Retinal pigment epithelial cell (primary cell): ENCODE data around the gene TBCD.

ENCODE experiments used
- DNase-seq: peaks from one replicate; pipeline ENCODE4 v3.0.0-alpha.2; 2010; ENCODE audit warnings: low read depth
- H3K4me3 ChIP-seq: 2 replicates; pipeline ENCODE4 v1.5.1; 2011; ENCODE audit warnings: mild to moderate bottlenecking, low read length, control low read depth, moderate library complexity
- TF ChIP-seq, protein P1 (sequence below): conservative IDR thresholded peaks from 2 replicates; pipeline ENCODE4 v1.5.1; 2011; ENCODE audit warnings: low read depth, low read length, control low read depth, inconsistent platforms

TBCD gene

DNA sequence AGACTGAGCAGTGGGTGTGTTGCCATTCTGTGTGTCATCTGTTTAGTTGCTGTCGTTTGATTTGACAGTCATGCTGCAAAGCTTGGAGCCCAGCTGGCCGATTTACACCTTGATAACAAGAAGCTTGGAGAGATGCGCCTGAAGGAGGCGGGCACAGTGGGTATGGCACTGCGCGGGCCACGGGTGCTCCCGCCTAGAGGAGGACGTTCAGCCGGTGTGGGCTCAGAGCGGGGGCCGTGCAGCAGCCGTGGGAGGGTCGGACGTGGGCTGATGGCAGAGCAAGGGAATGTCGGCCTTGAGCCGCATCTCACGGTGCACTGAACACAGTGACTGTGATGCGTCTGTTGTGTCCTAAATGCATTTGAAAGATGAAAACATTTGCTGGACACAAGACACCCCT is 31.7 kb upstream of the TBCD start:
- no peak for DNase-seq
- no peak overlapping the region for H3K4me3 ChIP-seq
- TF ChIP-seq, protein P1, sequence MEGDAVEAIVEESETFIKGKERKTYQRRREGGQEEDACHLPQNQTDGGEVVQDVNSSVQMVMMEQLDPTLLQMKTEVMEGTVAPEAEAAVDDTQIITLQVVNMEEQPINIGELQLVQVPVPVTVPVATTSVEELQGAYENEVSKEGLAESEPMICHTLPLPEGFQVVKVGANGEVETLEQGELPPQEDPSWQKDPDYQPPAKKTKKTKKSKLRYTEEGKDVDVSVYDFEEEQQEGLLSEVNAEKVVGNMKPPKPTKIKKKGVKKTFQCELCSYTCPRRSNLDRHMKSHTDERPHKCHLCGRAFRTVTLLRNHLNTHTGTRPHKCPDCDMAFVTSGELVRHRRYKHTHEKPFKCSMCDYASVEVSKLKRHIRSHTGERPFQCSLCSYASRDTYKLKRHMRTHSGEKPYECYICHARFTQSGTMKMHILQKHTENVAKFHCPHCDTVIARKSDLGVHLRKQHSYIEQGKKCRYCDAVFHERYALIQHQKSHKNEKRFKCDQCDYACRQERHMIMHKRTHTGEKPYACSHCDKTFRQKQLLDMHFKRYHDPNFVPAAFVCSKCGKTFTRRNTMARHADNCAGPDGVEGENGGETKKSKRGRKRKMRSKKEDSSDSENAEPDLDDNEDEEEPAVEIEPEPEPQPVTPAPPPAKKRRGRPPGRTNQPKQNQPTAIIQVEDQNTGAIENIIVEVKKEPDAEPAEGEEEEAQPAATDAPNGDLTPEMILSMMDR: no peak

DNA sequence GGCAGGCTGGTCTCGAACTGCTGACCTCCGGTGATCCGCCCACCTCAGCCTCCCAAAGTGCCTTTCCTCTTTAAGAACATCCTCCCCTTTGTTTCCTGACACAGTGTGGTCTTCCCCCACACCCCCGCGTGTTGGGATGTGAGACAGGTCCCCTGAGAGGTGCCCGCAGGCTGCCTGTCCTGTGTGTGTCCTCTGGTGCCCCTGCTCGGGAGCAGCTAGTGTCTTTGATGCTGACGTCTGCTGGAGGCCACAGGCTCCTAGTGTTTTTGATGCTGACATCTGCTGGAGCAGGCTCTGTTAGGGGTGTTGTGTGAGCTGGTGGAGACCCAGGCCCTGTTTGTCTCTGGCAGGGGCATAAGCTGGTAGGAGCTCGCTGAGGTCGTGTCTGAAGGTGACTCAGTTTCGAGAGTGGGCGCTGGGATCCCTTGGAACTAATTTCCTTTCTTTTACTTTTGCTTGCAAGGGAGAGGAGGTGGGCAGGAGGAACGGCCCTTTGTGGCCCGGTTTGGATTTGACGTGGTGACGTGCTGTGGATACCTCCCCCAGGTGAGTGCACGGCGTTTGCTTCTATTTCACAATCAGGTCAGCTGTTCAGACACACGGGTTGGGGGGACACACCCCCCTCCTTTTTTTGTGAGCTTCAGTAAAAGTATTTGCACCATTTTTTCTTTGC is 29.4 kb upstream of the TBCD start:
- TF ChIP-seq, protein P1: no peak
- DNase-seq: no peak
- H3K4me3 ChIP-seq: no peak overlapping the region

DNA sequence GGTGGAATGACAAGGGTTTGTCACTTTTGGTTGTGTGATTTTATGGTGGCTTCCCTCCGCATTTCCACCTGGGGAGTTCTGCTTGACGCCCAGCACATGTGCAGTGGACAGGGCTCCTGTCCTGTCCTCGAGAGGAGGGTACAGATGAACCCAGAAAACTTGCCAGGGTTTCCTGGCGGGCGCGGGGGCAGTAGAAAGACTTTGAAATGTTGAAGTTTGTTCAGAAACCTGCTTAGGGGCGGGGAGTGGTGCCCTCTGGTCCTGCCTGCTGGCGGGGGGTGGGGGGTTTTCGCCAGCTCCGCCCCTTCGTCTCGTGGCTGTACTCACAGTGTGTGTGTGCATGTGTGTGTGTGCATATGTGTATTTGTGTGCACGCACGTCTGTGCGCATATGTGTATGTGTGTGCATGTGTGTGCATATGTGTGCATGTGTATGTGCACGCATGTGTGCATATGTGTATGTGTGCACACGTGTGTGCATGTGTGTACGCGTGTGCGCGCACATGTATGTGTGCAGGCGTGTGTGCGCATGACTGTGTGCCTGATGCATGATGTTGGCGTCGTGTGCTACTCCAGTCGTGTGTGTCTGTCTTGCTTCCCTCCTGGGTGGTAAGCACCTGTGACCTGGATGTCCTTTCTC is 28.6 kb upstream of the TBCD start:
- DNase-seq: no peak
- TF ChIP-seq, protein P1: no peak
- no peak overlapping the region for H3K4me3 ChIP-seq

DNA sequence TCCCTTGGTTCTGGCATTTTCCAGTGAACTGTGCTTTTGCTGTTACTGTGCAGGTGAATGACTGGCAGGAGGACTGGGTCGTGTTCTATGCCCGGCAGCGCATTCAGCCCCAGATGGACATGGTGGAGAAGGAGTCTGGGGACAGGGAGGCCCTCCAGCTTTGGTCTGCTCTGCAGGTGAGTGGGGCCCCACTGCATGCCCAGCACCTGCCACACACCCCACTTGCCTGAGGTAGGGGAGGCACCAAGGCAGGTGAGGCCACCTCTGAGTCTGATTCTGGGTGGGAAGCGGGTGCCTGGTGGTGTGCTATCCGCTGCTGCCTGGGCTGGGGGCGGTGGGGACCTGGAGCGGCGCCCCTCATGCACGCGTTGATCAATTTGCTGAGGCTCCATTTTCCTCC is 25.4 kb upstream of the TBCD start:
- TF ChIP-seq, protein P1: no peak
- no peak for DNase-seq

DNA sequence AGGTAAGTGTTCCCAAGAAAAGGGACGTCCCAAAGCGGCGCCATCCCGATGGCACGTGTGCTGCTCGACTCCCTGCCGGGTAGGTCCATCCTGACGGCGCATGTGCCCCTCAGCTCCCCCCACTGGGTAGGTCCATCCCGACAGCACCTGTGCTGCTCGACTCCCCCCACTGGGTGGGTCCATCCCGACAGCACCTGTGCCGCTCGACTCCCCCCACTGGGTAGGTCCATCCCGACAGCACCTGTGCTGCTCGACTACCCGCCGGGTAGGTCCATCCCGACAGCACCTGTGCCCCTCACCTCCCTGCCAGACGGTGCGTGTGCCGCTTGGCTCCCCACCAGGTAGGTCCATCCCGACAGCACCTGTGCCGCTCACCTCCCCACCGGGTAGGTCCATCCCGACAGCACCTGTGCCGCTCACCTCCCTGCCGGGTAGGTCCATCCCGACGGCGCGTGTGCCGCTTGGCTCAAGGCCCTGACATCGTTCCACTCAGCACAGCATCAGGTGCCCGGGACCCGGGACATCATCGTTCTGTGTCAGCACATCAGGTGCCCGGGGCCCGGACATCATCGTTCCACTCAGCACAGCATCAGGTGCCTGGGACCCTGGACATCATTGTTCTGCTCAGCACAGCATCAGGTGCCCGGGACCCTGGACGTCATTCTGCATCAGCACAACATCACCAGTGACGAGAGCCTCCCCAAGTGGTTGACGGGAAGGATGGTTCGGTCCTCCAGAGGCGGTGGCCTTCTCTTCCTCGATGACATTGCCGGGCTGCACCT is 22.2 kb upstream of the TBCD start:
- TF ChIP-seq, protein P1: no peak
- H3K4me3 ChIP-seq: no peak overlapping the region

More for the DNA sequence above, 25.4 kb upstream of the TBCD start:
- H3K4me3 ChIP-seq: no peak overlapping the region

DNA sequence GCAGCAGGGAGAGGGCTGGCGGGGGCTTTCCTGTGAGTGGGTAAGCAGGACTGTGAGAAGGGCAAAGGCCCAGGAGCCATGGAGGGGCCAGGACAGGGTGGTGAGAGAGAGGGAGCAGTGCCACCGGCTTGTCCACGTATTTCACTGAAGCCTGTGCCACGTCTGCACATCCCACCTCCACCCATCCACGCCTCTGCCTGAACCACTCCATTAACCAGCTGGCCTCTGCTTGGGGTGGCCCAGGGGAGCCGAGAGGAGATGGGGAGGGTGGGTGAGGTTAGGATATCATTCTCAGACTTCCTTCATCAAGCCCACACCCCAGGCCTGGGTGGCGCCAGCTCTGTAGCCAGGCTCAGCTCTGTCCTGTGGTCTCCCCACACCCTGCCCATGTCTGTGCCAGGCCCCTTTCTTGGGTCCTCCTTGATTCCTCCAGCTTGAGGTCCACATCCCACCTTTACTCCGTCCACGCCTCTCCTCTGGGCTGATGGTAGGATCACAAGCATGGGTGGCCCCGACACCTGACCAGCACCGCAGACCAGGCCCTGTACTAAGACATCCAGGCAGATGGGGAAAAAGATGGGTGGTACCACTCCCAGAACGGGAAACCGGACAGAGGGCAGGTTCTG is 19.6 kb upstream of the TBCD start:
- no peak overlapping the region for H3K4me3 ChIP-seq
- TF ChIP-seq, protein P1: no peak
- no peak for DNase-seq

More for the DNA sequence above, 22.2 kb upstream of the TBCD start:
- no peak for DNase-seq
